Testis (tissue), 2 donors: ENCODE results near the gene ANGPTL4.

Experiments
- POLR2A ChIP-seq: fragments of 450-650 bp; IDR thresholded peaks from one replicate; pipeline ENCODE4 v1.6.1; 2017; ENCODE audit warnings: antibody characterized with exemption, mild to moderate bottlenecking, moderate library complexity
- TF ChIP-seq, protein P1 (sequence below), 3 experiments: fragments of 450-650 bp in 2 of 3; fragments of 200-600 bp in 1 of 3; sonication (generic) in 1 of 3; IDR thresholded peaks; one replicate each; pipeline ENCODE4 v1.5.1; 2016 to 2019; ENCODE audit warnings: antibody characterized with exemption in 3 of 3, mild to moderate bottlenecking in 2 of 3, moderate library complexity in 1 of 3

DNA sequence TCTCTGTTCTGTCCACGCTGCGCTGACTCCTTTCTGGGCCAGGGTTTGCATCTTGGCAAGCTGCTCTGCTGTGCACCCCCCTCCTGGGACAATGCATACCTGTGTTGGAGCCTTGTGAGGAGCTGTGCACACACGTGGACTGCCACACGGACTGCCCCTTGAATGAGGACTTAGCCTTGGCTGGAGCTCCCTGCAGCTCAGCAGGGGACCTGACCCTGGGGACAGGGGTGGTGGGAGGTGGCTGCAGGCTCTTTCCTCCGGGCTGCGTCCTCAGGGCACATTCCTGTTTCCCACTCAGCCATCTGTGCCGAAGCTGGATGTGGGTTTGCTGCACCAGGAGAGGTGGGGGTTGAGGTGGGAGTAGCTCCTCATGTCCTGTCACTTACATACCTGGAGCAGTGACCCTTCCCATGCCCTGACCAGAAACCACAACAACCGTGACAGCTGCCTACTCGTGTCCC lies 34.4 kb downstream of the ANGPTL4 start:
- TF ChIP-seq, protein P1, sequence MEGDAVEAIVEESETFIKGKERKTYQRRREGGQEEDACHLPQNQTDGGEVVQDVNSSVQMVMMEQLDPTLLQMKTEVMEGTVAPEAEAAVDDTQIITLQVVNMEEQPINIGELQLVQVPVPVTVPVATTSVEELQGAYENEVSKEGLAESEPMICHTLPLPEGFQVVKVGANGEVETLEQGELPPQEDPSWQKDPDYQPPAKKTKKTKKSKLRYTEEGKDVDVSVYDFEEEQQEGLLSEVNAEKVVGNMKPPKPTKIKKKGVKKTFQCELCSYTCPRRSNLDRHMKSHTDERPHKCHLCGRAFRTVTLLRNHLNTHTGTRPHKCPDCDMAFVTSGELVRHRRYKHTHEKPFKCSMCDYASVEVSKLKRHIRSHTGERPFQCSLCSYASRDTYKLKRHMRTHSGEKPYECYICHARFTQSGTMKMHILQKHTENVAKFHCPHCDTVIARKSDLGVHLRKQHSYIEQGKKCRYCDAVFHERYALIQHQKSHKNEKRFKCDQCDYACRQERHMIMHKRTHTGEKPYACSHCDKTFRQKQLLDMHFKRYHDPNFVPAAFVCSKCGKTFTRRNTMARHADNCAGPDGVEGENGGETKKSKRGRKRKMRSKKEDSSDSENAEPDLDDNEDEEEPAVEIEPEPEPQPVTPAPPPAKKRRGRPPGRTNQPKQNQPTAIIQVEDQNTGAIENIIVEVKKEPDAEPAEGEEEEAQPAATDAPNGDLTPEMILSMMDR (IDR thresholded peaks at IDR 0.05): no peak
- TF ChIP-seq POLR2A: no peak
